RWPE2 (cell line): Measurements from ENCODE around the gene TOP2B.

Experiments used
- ATAC-seq: fragments of 200-7000 bp; cut with Tn5 transposase; 3 replicates; pipeline ENCODE4 v1.9.1; 2021; ENCODE audit warnings: low read depth
- DNase-seq: peaks from one replicate; pipeline ENCODE4 v3.0.0-alpha.2; 2020; ENCODE audit warnings: low spot score
- H3K27ac ChIP-seq: fragments of 450-650 bp; 2 replicates; pipeline ENCODE4 v1.5.1; 2017; ENCODE audit warnings: mild to moderate bottlenecking; ENCODE audit not compliant: poor library complexity, severe bottlenecking
- H3K27me3 ChIP-seq: fragments of 250-450 bp; sonication (Bioruptor Pico); 2 replicates; pipeline ENCODE4 v1.5.1; 2021; ENCODE audit warnings: mild to moderate bottlenecking, moderate library complexity; ENCODE audit not compliant: insufficient read depth, poor library complexity, severe bottlenecking
- H3K36me3 ChIP-seq: fragments of 250-450 bp; sonication (Bioruptor Pico); 2 replicates; pipeline ENCODE4 v1.5.1; 2020; ENCODE audit warnings: low read depth, mild to moderate bottlenecking, moderate library complexity
- H3K4me1 ChIP-seq: fragments of 250-450 bp; sonication (Bioruptor Pico); 2 replicates; pipeline ENCODE4 v1.5.1; 2021; ENCODE audit warnings: mild to moderate bottlenecking, moderate library complexity; ENCODE audit not compliant: insufficient read depth, poor library complexity, severe bottlenecking
- H3K4me3 ChIP-seq: fragments of 250-450 bp; sonication (Bioruptor Pico); 2 replicates; pipeline ENCODE4 v1.5.1; 2021; ENCODE audit warnings: mild to moderate bottlenecking, moderate library complexity; ENCODE audit not compliant: severe bottlenecking
- H3K9me3 ChIP-seq: fragments of 250-450 bp; sonication (Bioruptor Pico); 2 replicates; pipeline ENCODE4 v1.5.1; 2021; ENCODE audit warnings: mild to moderate bottlenecking, moderate library complexity; ENCODE audit not compliant: severe bottlenecking
- TF ChIP-seq, protein P1 (sequence below): fragments of 450-650 bp; IDR thresholded peaks from one replicate; pipeline ENCODE4 v1.5.1; 2017; ENCODE audit warnings: mild to moderate bottlenecking, moderate library complexity; ENCODE audit not compliant: poor library complexity, severe bottlenecking

TOP2B gene

DNA sequence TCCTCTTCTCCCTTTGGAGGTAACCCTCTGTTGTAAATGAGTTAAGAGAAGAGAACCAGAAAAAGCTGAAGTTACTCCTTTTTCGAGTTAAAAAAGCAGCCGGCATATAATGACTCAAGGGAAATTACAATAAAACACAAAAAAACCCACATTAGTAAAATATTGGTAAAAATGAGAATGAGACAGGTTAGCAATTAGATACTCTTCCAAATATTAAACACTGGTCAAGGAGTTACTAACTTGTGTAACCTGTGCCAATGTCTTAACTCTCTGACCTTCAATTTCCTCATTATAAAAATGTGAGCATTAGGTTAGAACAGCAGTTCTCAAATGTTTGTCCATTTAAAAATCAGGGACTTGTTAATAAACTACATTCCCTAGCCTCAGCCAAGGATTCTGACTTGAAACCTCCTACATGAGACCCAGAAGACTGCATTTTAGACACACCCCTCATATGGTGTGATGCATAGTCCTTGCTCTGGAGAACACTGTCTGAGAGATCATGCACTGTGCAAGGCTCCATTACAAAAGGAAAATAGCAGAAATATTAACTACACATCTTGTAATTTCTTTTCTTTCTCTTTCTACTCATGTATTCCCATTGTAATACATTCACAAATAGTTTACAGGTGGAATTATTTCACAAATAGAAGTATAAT, 42.7 kb upstream of the TOP2B start:
- H3K27ac ChIP-seq: no peak overlapping the region
- H3K4me1 ChIP-seq: no peaks in the 10 kb centered on the region
- TF ChIP-seq, protein P1, sequence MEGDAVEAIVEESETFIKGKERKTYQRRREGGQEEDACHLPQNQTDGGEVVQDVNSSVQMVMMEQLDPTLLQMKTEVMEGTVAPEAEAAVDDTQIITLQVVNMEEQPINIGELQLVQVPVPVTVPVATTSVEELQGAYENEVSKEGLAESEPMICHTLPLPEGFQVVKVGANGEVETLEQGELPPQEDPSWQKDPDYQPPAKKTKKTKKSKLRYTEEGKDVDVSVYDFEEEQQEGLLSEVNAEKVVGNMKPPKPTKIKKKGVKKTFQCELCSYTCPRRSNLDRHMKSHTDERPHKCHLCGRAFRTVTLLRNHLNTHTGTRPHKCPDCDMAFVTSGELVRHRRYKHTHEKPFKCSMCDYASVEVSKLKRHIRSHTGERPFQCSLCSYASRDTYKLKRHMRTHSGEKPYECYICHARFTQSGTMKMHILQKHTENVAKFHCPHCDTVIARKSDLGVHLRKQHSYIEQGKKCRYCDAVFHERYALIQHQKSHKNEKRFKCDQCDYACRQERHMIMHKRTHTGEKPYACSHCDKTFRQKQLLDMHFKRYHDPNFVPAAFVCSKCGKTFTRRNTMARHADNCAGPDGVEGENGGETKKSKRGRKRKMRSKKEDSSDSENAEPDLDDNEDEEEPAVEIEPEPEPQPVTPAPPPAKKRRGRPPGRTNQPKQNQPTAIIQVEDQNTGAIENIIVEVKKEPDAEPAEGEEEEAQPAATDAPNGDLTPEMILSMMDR: no peak
- DNase-seq: no peak
- H3K27me3 ChIP-seq: no peaks in the 10 kb centered on the region
- H3K36me3 ChIP-seq: no peaks in the 10 kb centered on the region
- no peaks in the 10 kb centered on the region for H3K9me3 ChIP-seq
- no peak overlapping the region for H3K4me3 ChIP-seq
- no peak for ATAC-seq

DNA sequence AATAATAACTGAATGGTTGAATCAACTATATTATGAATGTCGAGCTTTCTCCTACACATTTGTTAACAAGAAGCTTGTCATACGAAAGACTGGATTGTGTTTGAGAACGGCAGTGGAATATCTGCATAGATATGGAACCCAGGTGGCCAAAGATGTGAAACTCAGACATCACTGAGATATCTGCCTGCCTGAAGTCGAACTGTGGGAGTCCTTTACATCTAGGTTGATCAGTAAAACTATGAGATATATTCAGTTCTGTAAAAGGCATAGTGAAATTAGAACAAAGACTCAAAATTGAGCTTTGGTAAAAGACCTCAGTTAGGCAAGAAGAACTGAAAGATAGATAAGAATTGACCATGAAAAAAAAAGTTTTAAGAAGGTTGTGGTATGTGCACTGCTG, 41.5 kb upstream of the TOP2B start:
- Histone ChIP-seq H3K27me3 (no peaks in the 10 kb centered on the region), H3K27ac (no peak overlapping the region), H3K4me3 (no peak overlapping the region), H3K9me3 (no peaks in the 10 kb centered on the region), H3K36me3 (no peaks in the 10 kb centered on the region), H3K4me1 (no peaks in the 10 kb centered on the region)
- TF ChIP-seq, protein P1: no peak
- DNase-seq (no peak), ATAC-seq (no peak)

DNA sequence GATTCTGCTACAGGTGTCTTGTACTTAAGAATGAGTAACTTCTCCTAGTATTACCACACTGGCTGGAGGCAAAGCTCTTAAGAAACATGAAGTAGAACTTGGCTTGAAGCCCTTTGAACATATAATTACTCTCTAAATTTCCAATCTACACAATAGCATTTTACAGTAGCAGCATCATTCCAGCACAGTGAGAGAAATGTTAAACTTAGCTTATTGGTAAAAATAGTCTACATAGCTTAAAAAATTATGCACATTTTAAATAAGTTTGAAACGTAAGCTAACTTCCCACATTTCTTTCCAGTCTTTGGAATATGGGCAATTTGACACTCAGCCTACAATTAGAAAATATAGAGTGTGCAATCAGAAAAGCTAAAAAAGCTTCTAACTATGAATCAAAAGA, 32.8 kb upstream of the TOP2B start:
- TF ChIP-seq, protein P1: no peak
- H3K4me3 ChIP-seq: no peak overlapping the region
- H3K27ac ChIP-seq: no peak overlapping the region
- ATAC-seq (no peak), DNase-seq (no peak)
- H3K9me3 ChIP-seq: no peaks in the 10 kb centered on the region
- no peaks in the 10 kb centered on the region for H3K36me3 ChIP-seq
- H3K27me3 ChIP-seq: no peaks in the 10 kb centered on the region
- no peaks in the 10 kb centered on the region for H3K4me1 ChIP-seq

DNA sequence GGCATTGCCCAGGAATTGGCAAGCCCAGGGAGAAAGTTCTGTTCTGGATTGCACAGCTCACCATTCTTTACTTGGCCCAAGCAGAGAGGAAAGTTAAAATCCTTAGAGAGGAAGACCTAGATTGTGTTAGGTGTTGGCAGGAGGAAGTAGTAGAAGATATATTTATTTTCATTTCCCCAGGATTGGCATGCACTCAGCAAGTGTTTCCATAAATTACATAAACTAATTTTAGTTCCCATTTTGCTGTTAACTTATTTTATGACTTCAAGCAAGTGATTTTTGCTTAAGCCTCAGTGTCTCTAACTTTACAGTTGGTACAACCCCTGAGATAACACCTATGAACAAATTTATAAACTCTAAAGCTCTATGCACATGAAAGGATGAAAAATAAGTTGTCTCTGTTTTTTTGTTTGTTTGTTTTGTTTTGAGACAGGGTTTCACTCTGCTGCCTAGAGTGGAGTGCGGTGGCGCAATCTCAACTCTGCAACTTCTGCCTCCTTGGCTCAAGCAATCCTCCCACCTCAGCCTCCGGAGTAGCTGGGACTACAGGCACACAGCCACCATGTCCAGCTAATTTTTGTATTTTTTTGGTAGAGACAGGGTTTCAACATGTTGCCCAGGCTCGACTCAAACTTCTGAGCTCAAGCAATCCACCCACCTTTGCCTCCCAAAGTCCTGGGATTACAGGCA, 31.2 kb upstream of the TOP2B start:
- ATAC-seq (no peak), DNase-seq (no peak)
- Histone ChIP-seq H3K9me3 (no peaks in the 10 kb centered on the region), H3K27me3 (no peaks in the 10 kb centered on the region), H3K36me3 (no peaks in the 10 kb centered on the region), H3K4me1 (no peaks in the 10 kb centered on the region), H3K27ac (no peak overlapping the region), H3K4me3 (no peak overlapping the region)
- TF ChIP-seq, protein P1: no peak

DNA sequence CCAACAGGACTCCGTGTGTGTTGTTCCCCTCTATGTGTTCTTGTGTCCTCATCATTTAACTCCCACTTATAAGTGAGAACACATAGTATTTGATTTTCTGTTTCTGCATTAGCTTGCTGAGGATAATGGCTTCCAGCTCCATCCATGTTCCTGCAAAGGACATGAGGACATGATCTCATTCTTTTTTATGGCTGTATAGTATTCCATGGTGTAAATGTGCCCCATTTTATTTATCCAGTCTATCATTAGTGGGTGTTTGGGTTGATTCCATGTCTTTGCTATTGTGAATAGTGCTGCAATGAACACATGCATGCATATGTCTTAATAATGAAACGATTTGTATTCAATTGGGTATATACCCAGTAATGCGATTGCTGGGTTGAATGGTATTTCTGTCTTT, 28.5 kb upstream of the TOP2B start:
- ATAC-seq: no peak

More for the DNA sequence above, 28.5 kb upstream of the TOP2B start:
- no peaks in the 10 kb centered on the region for H3K9me3 ChIP-seq
- H3K36me3 ChIP-seq: no peaks in the 10 kb centered on the region
- H3K27ac ChIP-seq: no peak overlapping the region
- H3K4me3 ChIP-seq: no peak overlapping the region
- H3K27me3 ChIP-seq: no peaks in the 10 kb centered on the region
- H3K4me1 ChIP-seq: no peaks in the 10 kb centered on the region
- no peak for DNase-seq
- TF ChIP-seq, protein P1: no peak
